ENCODE results near the gene FGG. TPM values are rescaled to one million over a fixed set of nuclear protein-coding genes. Genes with fewer than 3 reads are reported as not detected.
A peak's percentile ranks its signal among the peaks of the same experiment; 100 is the strongest.

FGG gene
- total and polyA plus RNA-seq, 2 experiments from 2014 or later: 1,415 to 1,531 TPM

GRCh38 chr4:154620111-154620510 lies 7.7 kb upstream of the FGG start:
- no peak for TF ChIP-seq EZH2 (IDR thresholded peaks at IDR 0.05; ENCODE audit: borderline replicate concordance)
- TF ChIP-seq CTCF (IDR thresholded peaks at IDR 0.05; ENCODE audit: poor library complexity): no peak
- TF ChIP-seq EZH2phosphoT487 (IDR thresholded peaks at IDR 0.05; ENCODE audit: low read depth, severe bottlenecking, unreplicated experiment): no peak
- WGBS (ENCODE audit: low lambda C conversion rate, missing lambda C conversion rate): 36% methylated on average over 1 of the region's 1 CpG
- H2AFZ ChIP-seq: no peak overlapping the region

DNA sequence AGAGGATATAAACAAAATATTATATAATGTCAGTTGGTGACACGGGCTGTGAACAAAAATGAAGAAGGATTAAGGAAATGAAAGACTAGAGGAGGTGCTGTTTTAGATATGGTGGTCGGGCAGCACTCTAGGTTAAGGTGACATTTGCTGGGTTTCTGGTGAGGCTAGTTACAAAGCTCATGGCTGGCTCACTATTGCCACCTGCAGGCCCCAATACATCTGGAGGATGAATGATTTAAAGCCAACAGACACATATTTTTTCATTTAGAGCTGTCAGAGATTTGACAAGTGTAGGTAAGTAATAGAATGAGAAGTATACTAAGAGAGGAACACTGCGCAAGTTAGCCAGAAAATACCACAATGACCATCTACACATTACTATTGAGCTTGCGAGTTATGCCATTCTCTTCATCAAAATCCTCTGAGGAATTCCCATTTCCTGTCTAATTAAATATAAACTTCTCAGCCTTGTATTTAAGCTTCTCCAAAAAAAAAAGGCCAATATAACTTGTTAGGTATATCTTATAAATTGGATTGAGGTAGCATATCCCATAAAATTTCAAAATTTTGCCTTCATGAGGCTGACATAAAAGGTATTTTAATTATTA lies 6.4 kb upstream of the FGG start:
- Histone ChIP-seq H3K9me3 (ENCODE audit: low read depth) (no peaks in the 10 kb centered on the region), H3K27me3 (no peaks in the 10 kb centered on the region), H2AFZ (no peak overlapping the region), H3K4me3 (no peak overlapping the region), H3K4me1 (ENCODE audit: insufficient read depth) (peaks cover 8% of the 10 kb centered on the region), H3K27ac (no peak overlapping the region), H3K4me2 (peak overlapping the region; percentile 17), H3K36me3 (replicated peaks; ENCODE audit: insufficient read depth, low read depth) (no peaks in the 10 kb centered on the region), H3K79me2 (no peaks in the 10 kb centered on the region), H4K20me1 (ENCODE audit: insufficient read depth, poor library complexity, severe bottlenecking) (no peaks in the 10 kb centered on the region), H3K9me2 (replicated peaks; ENCODE audit: insufficient read depth) (no peaks in the 10 kb centered on the region)
- 33% methylated on average over 4 of the region's 4 CpGs for WGBS (ENCODE audit: low lambda C conversion rate, missing lambda C conversion rate)
- DNase-seq (ENCODE audit: low spot score): peak; percentile 82
- no peak for TF ChIP-seq EZH2 (IDR thresholded peaks at IDR 0.05; ENCODE audit: borderline replicate concordance)
- peak; percentile 76 for TF ChIP-seq CTCF (IDR thresholded peaks at IDR 0.05; ENCODE audit: poor library complexity)

More at GRCh38 chr4:154620111-154620510, 7.7 kb upstream of the FGG start:
- Histone ChIP-seq H4K20me1 (ENCODE audit: insufficient read depth, poor library complexity, severe bottlenecking) (no peaks in the 10 kb centered on the region), H3K36me3 (replicated peaks; ENCODE audit: insufficient read depth, low read depth) (no peaks in the 10 kb centered on the region), H3K9me2 (replicated peaks; ENCODE audit: insufficient read depth) (no peaks in the 10 kb centered on the region), H3K4me2 (no peak overlapping the region), H3K27me3 (no peaks in the 10 kb centered on the region), H3K27ac (no peak overlapping the region), H3K9me3 (ENCODE audit: low read depth) (no peaks in the 10 kb centered on the region), H3K4me3 (no peak overlapping the region), H3K4me1 (ENCODE audit: insufficient read depth) (peaks cover 8% of the 10 kb centered on the region), H3K79me2 (no peaks in the 10 kb centered on the region)
- DNase-seq (ENCODE audit: low spot score): no peak

- Histone ChIP-seq H3K79me2 (no peaks in the 10 kb centered on the region), H3K9me2 (replicated peaks; ENCODE audit: insufficient read depth) (no peaks in the 10 kb centered on the region), H3K27ac (no peak overlapping the region), H3K27me3 (no peaks in the 10 kb centered on the region), H3K36me3 (replicated peaks; ENCODE audit: insufficient read depth, low read depth) (no peaks in the 10 kb centered on the region), H3K4me1 (ENCODE audit: insufficient read depth) (peaks cover 12% of the 10 kb centered on the region), H4K20me1 (ENCODE audit: insufficient read depth, poor library complexity, severe bottlenecking) (no peaks in the 10 kb centered on the region), H3K4me2 (peak overlapping the region; percentile 17), H3K9me3 (ENCODE audit: low read depth) (no peaks in the 10 kb centered on the region), H2AFZ (no peak overlapping the region), H3K4me3 (no peak overlapping the region)
- no peak for TF ChIP-seq EZH2 (IDR thresholded peaks at IDR 0.05; ENCODE audit: borderline replicate concordance)
- TF ChIP-seq EZH2phosphoT487 (IDR thresholded peaks at IDR 0.05; ENCODE audit: low read depth, severe bottlenecking, unreplicated experiment): peak; percentile 99
- no peak for TF ChIP-seq CTCF (IDR thresholded peaks at IDR 0.05; ENCODE audit: poor library complexity)
- DNase-seq (ENCODE audit: low spot score): no peak
- WGBS (ENCODE audit: low lambda C conversion rate, missing lambda C conversion rate): 45% methylated on average over 5 of the region's 5 CpGs
Observed at GRCh38 chr4:154617820-154618317, 5.4 kb upstream of the FGG start.
